Transverse colon (tissue), 4 donors: ENCODE data around the gene TDRD9. TPM values are rescaled to one million over a fixed set of nuclear protein-coding genes. Genes with fewer than 3 reads are reported as not detected.

Source experiments
- DNase-seq: peaks from one replicate; pipeline ENCODE4 v3.0.0-alpha.2; 2019
- H3K27ac ChIP-seq, 4 donors: fragments of 200-600 bp; sonication (generic); 2 replicates each; pipeline ENCODE4 v1.5.1; 2016 to 2018; ENCODE audit warnings: inconsistent platforms in 4 of 4
- H3K27me3 ChIP-seq: fragments of 200-600 bp; sonication (generic); 2 replicates; pipeline ENCODE4 v1.5.1; 2017; ENCODE audit warnings: inconsistent platforms
- H3K36me3 ChIP-seq, 4 donors: fragments of 200-600 bp; sonication (generic); 2 replicates each; pipeline ENCODE4 v1.5.1; 2017 to 2019; ENCODE audit warnings: inconsistent platforms in 4 of 4
- H3K4me1 ChIP-seq, 4 donors: fragments of 200-600 bp; sonication (generic); 2 replicates each; pipeline ENCODE4 v1.5.1; 2017 to 2020; ENCODE audit warnings: inconsistent platforms in 4 of 4
- H3K4me3 ChIP-seq, 4 donors: fragments of 200-600 bp; sonication (generic); 1 replicate in 1 of 4; 2 replicates in 3 of 4; pipeline versions ENCODE4 v1.5.1 to v1.6.1; 2017 to 2019; ENCODE audit warnings: inconsistent platforms in 4 of 4
- H3K9me3 ChIP-seq, 2 donors: fragments of 200-600 bp; sonication (generic); 2 replicates each; pipeline ENCODE4 v1.5.1; 2017 to 2019; ENCODE audit warnings: inconsistent platforms in 2 of 2
- CTCF ChIP-seq, 5 experiments: fragments of 200-600 bp in 3 of 5; fragments of 450-650 bp in 2 of 5; sonication (generic) in 3 of 5; IDR thresholded peaks; 1 replicate in 2 of 5; 2 replicates in 3 of 5; pipeline ENCODE4 v1.5.1; 2016 to 2017; ENCODE audit warnings: antibody characterized with exemption in 5 of 5, inconsistent platforms in 3 of 5, mild to moderate bottlenecking in 2 of 5, moderate library complexity in 1 of 5
- EP300 ChIP-seq: sonication (generic); formaldehyde crosslinking; IDR thresholded peaks from one replicate; pipeline ENCODE4 v1.6.1; 2017; ENCODE audit warnings: antibody characterized with exemption, low read depth
- POLR2A ChIP-seq: fragments of 450-650 bp; IDR thresholded peaks from one replicate; pipeline ENCODE4 v1.6.1; 2016; ENCODE audit warnings: antibody characterized with exemption, mild to moderate bottlenecking, moderate library complexity
- POLR2AphosphoS5 ChIP-seq, 3 donors: sonication (generic); formaldehyde crosslinking; IDR thresholded peaks; one replicate each; pipeline ENCODE4 v1.6.1; 2016; ENCODE audit warnings: antibody characterized with exemption in 3 of 3
- WGBS, 2 donors: methylation state at CpG; one replicate each; pipeline ENCODE4 v1.1.5; 2018; ENCODE audit warnings: low coverage in 1 of 2; 5-methylcytosine and 5-hydroxymethylcytosine counted together
- in situ Hi-C, 4 donors: fragments of 200-750 bp; cut with MboI; loops; one replicate each; pipeline versions ENCODE4 v1.15.0 to v1.15.1; 2017; ENCODE audit warnings: low sequenced_read_pairs in 3 of 4, low pct_ligation_motif_present in 1 of 4, low pct_unique_long_range_greater_than_20kb in 1 of 4
- intact Hi-C: fragments of 100-400 bp; cut with DNase I; formaldehyde crosslinking; loops from one replicate; pipeline ENCODE4 v1.15.1; 2023; ENCODE audit warnings: low total_unique reads
- total RNA-seq, 4 donors: library from RNA; depleted of rRNA; stranded (reverse); fragments of >200 nt; gene quantifications; one replicate each; pipeline ENCODE4 v1.1.0, GENCODE V29; 2016

Gene TDRD9
- total RNA-seq, 4 donors from 2014 or later: 0.55 to 0.79 TPM; not detected in 2

- no peak for DNase-seq
- in situ Hi-C loops: no loop called here
Observed at GRCh38 chr14:104009297-104009696, 81.0 kb downstream of the TDRD9 start.

GRCh38 chr14:104011824-104012517 lies 83.7 kb downstream of the TDRD9 start:
- intact Hi-C loops: no loop called here
- H3K27me3 ChIP-seq: no peaks in the 10 kb centered on the region
- H3K4me3 ChIP-seq: no peak overlapping the region
- TF ChIP-seq POLR2A (no peak), EP300 (no peak), CTCF (IDR thresholded peaks at IDR 0.05) (no peak), POLR2AphosphoS5 (IDR thresholded peaks at IDR 0.05) (no peak)
- 83 to 100% methylated on average over 1 to 3 of the region's 3 CpGs for WGBS, 2 donors
- no peaks in the 10 kb centered on the region for H3K9me3 ChIP-seq
- no peak for DNase-seq
- no peaks in the 10 kb centered on the region for H3K36me3 ChIP-seq
- in situ Hi-C loops: no loop called here
- no peaks in the 10 kb centered on the region for H3K4me1 ChIP-seq
- no peak overlapping the region for H3K27ac ChIP-seq

More at GRCh38 chr14:104009297-104009696, 81.0 kb downstream of the TDRD9 start:
- intact Hi-C loops: no loop called here
- 86 to 100% methylated on average over 1 of the region's 1 CpG for WGBS, 2 donors
- TF ChIP-seq CTCF (IDR thresholded peaks at IDR 0.05) (no peak), POLR2AphosphoS5 (IDR thresholded peaks at IDR 0.05) (no peak), EP300 (no peak), POLR2A (no peak)
- Histone ChIP-seq H3K36me3 (no peaks in the 10 kb centered on the region), H3K4me3 (no peak overlapping the region), H3K27me3 (no peaks in the 10 kb centered on the region), H3K4me1 (no peaks in the 10 kb centered on the region), H3K27ac (no peak overlapping the region), H3K9me3 (no peaks in the 10 kb centered on the region)

- 75 to 88% methylated on average over 4 to 5 of the region's 5 CpGs for WGBS, 2 donors
- intact Hi-C loops: no loop called here
- DNase-seq: no peak
- no peaks in the 10 kb centered on the region for H3K4me1 ChIP-seq
- H3K27me3 ChIP-seq: no peaks in the 10 kb centered on the region
- no peak overlapping the region for H3K27ac ChIP-seq
- no peak overlapping the region for H3K4me3 ChIP-seq
- TF ChIP-seq EP300 (no peak), POLR2A (no peak), CTCF (IDR thresholded peaks at IDR 0.05) (no peak), POLR2AphosphoS5 (IDR thresholded peaks at IDR 0.05) (no peak)
- H3K9me3 ChIP-seq: no peaks in the 10 kb centered on the region
- in situ Hi-C loops: no loop called here
- H3K36me3 ChIP-seq: no peaks in the 10 kb centered on the region
Observed at GRCh38 chr14:104014764-104015163, 86.5 kb downstream of the TDRD9 start.

GRCh38 chr14:104016873-104017650 lies 88.8 kb downstream of the TDRD9 start:
- 60 to 73% methylated on average over 9 to 11 of the region's 11 CpGs for WGBS, 2 donors
- no peaks in the 10 kb centered on the region for H3K27me3 ChIP-seq
- H3K4me3 ChIP-seq: no peak overlapping the region
- H3K36me3 ChIP-seq: no peaks in the 10 kb centered on the region
- H3K4me1 ChIP-seq: no peaks in the 10 kb centered on the region
- TF ChIP-seq EP300 (no peak), POLR2AphosphoS5 (IDR thresholded peaks at IDR 0.05) (no peak), POLR2A (no peak), CTCF (IDR thresholded peaks at IDR 0.05) (no peak)
- in situ Hi-C loops: no loop called here
- intact Hi-C loops: no loop called here
- no peak for DNase-seq
- no peaks in the 10 kb centered on the region for H3K9me3 ChIP-seq
- H3K27ac ChIP-seq: no peak overlapping the region
